Effector memory CD8-positive, alpha-beta T cell (primary cell): ENCODE data around the gene RARS2.
"Not testable (repeated sequence)": the region's sequence is repeated elsewhere in the genome, so short reads cannot be mapped to it uniquely, and the experiment has no call there.

Experiments used
- ATAC-seq: fragments of 150-1000 bp; cut with Tn5 transposase; replicated peaks from 2 replicates; pipeline ENCODE4 v1.10.0; 2021; ENCODE audit warnings: mild to moderate bottlenecking, moderate library complexity
- DNase-seq, 3 experiments: peaks; one replicate each; pipeline ENCODE4 v3.0.0; 2021
- H3K27ac Mint-ChIP-seq, 2 donors: one replicate each; pipeline ENCODE4 v1.8.0; 2022; ENCODE audit warnings: mild to moderate bottlenecking in 2 of 2, mixed read lengths in 2 of 2, moderate library complexity in 2 of 2
- H3K27me3 Mint-ChIP-seq, 2 donors: one replicate each; pipeline ENCODE4 v1.8.0; 2022; ENCODE audit warnings: mixed read lengths in 2 of 2
- H3K36me3 Mint-ChIP-seq: one replicate; pipeline ENCODE4 v1.8.0; 2022; ENCODE audit warnings: mild to moderate bottlenecking, moderate library complexity, mixed read lengths; ENCODE audit not compliant: insufficient read depth
- H3K4me1 Mint-ChIP-seq, 2 donors: one replicate each; pipeline ENCODE4 v1.8.0; 2022; ENCODE audit warnings: low read depth in 2 of 2, mixed read lengths in 2 of 2
- H3K4me3 Mint-ChIP-seq, 2 donors: one replicate each; pipeline ENCODE4 v1.8.0; 2022; ENCODE audit warnings: mild to moderate bottlenecking in 2 of 2, mixed read lengths in 2 of 2, moderate library complexity in 2 of 2
- H3K9me3 Mint-ChIP-seq, 2 donors: one replicate each; pipeline ENCODE4 v1.8.0; 2022; ENCODE audit warnings: mixed read lengths in 2 of 2

Gene RARS2

GRCh38 chr6:87518453-87518852, 71.3 kb downstream of the RARS2 start:
- H3K4me3 Mint-ChIP-seq, result no peak overlapping the region
- no peak for ATAC-seq
- H3K4me1 Mint-ChIP-seq, result no peaks in the 10 kb centered on the region
- H3K27me3 Mint-ChIP-seq, result no peaks in the 10 kb centered on the region
- no peaks in the 10 kb centered on the region for H3K9me3 Mint-ChIP-seq
- peaks cover 49% of the 10 kb centered on the region for H3K36me3 Mint-ChIP-seq
- DNase-seq, result no peak
- H3K27ac Mint-ChIP-seq, result no peak overlapping the region

- H3K27ac Mint-ChIP-seq, result peak overlapping the region in 1 of 2 donors; percentile 68
- H3K9me3 Mint-ChIP-seq, result no peaks in the 10 kb centered on the region
- ATAC-seq (no peak), DNase-seq (no peak)
- H3K27me3 Mint-ChIP-seq, result no peaks in the 10 kb centered on the region
- H3K4me1 Mint-ChIP-seq, result no peaks in the 10 kb centered on the region
- H3K36me3 Mint-ChIP-seq, result peaks cover 70% of the 10 kb centered on the region
- H3K4me3 Mint-ChIP-seq, result no peak overlapping the region
These were observed 75.0 kb downstream of the RARS2 start for GRCh38 chr6:87514831-87515230.

- ATAC-seq, result no peak
- Mint-ChIP-seq H3K27ac (peak overlapping the region in 1 of 2 donors; percentile 52), H3K9me3 (no peaks in the 10 kb centered on the region), H3K4me3 (no peak overlapping the region), H3K27me3 (no peaks in the 10 kb centered on the region), H3K4me1 (no peaks in the 10 kb centered on the region), H3K36me3 (peaks cover 12% of the 10 kb centered on the region)
- no peak for DNase-seq
These were observed 85.3 kb downstream of the RARS2 start for GRCh38 chr6:87504441-87504840.

DNA sequence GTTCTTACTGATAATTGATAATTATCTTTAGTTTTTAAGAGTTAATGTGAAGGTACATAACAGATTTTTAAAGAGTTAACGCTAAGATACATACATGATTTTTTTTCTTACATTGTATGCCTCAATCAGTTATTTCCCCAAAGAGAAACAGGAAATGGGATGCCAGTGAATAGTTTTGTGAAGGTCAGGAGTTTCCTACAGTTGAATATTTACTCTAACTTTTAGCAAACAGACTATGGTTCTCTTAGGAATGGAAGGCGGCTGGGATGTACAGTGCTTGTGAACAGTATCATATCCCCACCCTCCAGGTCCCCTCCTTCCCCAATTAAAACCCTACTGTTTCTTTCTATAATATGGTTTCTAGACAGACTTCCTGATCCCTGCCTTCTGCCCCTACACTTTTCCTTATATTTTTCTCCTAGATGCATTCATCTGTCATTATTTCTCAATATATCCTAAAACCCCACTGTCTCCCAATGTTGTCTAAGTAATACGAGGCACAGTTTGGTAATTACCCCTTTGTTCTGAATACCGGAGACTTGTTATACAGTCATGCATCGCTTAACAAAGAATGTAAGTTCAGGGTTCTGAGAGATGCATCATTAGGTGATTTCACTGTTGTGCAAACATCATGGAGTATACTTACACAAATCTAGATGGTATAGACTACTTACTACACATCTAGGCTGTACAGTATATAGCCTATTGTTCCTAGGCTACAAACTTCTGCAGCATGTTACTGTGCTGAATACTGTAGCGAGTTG, 87.8 kb downstream of the RARS2 start:
- Mint-ChIP-seq H3K9me3 (no peaks in the 10 kb centered on the region), H3K4me3 (no peak overlapping the region), H3K27ac (no peak overlapping the region), H3K36me3 (peaks cover 17% of the 10 kb centered on the region), H3K4me1 (no peaks in the 10 kb centered on the region), H3K27me3 (no peaks in the 10 kb centered on the region)
- DNase-seq (no peak), ATAC-seq (no peak)

- Mint-ChIP-seq H3K4me1 (peaks cover 0 to 1% of the 10 kb centered on the region in 2 donors), H3K27me3 (no peaks in the 10 kb centered on the region), H3K9me3 (no peaks in the 10 kb centered on the region), H3K36me3 (peaks cover 10% of the 10 kb centered on the region), H3K4me3 (no peak overlapping the region), H3K27ac (no peak overlapping the region)
- DNase-seq (no peak), ATAC-seq (no peak)
These were observed 91.7 kb downstream of the RARS2 start for GRCh38 chr6:87498048-87498447.

DNA sequence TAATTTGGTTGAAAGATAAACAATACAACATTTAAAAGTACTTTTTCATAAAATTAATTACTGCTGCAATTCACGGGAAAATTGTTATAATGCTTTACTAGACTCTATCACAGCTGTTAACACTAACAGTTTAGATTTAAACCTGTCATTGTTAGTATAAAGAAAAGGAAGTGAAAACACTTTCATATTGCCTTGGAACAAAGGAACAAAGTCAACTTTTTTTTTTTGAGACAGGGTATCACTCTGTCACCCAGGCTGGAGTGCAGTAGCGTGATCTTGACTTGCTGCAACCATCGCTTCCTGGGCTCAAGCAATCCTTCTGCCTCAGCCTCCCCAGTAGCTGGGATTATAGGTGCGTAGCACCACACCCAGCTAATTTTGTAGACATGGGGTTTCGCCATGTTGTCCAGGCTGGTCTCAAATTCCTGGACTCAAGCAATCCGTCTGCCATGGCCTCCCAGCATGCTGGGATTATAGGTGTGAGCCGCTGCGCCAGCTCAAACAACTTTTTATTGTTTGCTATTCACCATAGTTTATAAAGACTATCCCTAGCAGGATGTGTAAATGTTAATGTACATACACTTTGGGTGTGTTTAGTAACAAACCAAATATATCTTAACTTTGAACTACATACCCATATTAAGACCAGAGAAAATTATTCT, 94.9 kb downstream of the RARS2 start:
- H3K27me3 Mint-ChIP-seq, result no peaks in the 10 kb centered on the region
- no peaks in the 10 kb centered on the region for H3K9me3 Mint-ChIP-seq
- ATAC-seq (no peak), DNase-seq (no peak)
- H3K4me3 Mint-ChIP-seq, result no peak overlapping the region
- peaks cover 0 to 7% of the 10 kb centered on the region in 2 donors for H3K4me1 Mint-ChIP-seq
- H3K27ac Mint-ChIP-seq, result no peak overlapping the region
- H3K36me3 Mint-ChIP-seq, result peaks cover 13% of the 10 kb centered on the region

GRCh38 chr6:87489326-87489725, 100.5 kb downstream of the RARS2 start:
- not testable (repeated sequence) for H3K27me3 Mint-ChIP-seq, H3K36me3 Mint-ChIP-seq, ATAC-seq, DNase-seq, H3K27ac Mint-ChIP-seq, H3K4me3 Mint-ChIP-seq, H3K9me3 Mint-ChIP-seq
- H3K4me1 Mint-ChIP-seq, result peaks cover 5 to 18% of the 10 kb centered on the region in 2 donors

GRCh38 chr6:87487555-87487954, 102.2 kb downstream of the RARS2 start:
- peaks cover 3% of the 10 kb centered on the region for H3K36me3 Mint-ChIP-seq
- H3K4me3 Mint-ChIP-seq, result no peak overlapping the region
- H3K4me1 Mint-ChIP-seq, result peaks cover 6 to 21% of the 10 kb centered on the region in 2 donors
- H3K27ac Mint-ChIP-seq, result peak overlapping the region in 1 of 2 donors; percentile 76
- no peak for ATAC-seq
- DNase-seq, result no peak
- H3K27me3 Mint-ChIP-seq, result no peaks in the 10 kb centered on the region
- H3K9me3 Mint-ChIP-seq, result no peaks in the 10 kb centered on the region

- H3K9me3 Mint-ChIP-seq, result no peaks in the 10 kb centered on the region
- H3K27me3 Mint-ChIP-seq, result no peaks in the 10 kb centered on the region
- H3K27ac Mint-ChIP-seq, result no peak overlapping the region
- no peak for DNase-seq
- H3K36me3 Mint-ChIP-seq, result no peaks in the 10 kb centered on the region
- H3K4me1 Mint-ChIP-seq, result peaks cover 6 to 18% of the 10 kb centered on the region in 2 donors
- ATAC-seq, result no peak
- no peak overlapping the region for H3K4me3 Mint-ChIP-seq
These were observed 105.3 kb downstream of the RARS2 start for GRCh38 chr6:87484491-87484890.

DNA sequence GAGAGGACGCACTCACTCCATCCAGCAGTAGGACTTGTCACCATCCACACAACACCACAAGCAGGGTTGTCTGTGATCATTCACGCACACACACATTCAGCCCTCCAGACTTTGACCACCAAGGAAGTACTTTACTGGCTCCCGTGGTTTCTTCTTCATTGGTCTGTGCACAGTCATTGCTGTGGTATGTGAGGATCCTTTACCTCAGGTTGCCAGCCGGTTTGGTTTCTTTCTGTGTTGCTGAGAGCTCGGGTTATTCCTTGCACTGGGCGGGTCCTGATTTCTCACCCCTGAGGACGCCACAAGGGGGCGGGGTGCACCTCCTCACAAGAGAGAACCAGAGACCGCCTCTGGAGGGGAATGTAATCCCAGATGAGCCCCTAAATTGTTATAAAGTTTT, 105.9 kb downstream of the RARS2 start:
- H3K4me3 Mint-ChIP-seq, result no peak overlapping the region
- no peak overlapping the region for H3K27ac Mint-ChIP-seq
- DNase-seq (no peak), ATAC-seq (no peak)
- peaks cover 5 to 19% of the 10 kb centered on the region in 2 donors for H3K4me1 Mint-ChIP-seq
- no peaks in the 10 kb centered on the region for H3K36me3 Mint-ChIP-seq
- no peaks in the 10 kb centered on the region for H3K27me3 Mint-ChIP-seq
- no peaks in the 10 kb centered on the region for H3K9me3 Mint-ChIP-seq

- DNase-seq (no peak), ATAC-seq (no peak)
- Mint-ChIP-seq H3K9me3 (no peaks in the 10 kb centered on the region), H3K27me3 (no peaks in the 10 kb centered on the region), H3K27ac (no peak overlapping the region), H3K4me3 (no peak overlapping the region), H3K36me3 (no peaks in the 10 kb centered on the region), H3K4me1 (peaks cover 5 to 19% of the 10 kb centered on the region in 2 donors)
These were observed 107.4 kb downstream of the RARS2 start for GRCh38 chr6:87482366-87482765.

GRCh38 chr6:87481931-87482330, 107.9 kb downstream of the RARS2 start:
- ATAC-seq, result no peak
- H3K4me1 Mint-ChIP-seq, result peaks cover 5 to 19% of the 10 kb centered on the region in 2 donors
- H3K36me3 Mint-ChIP-seq, result no peaks in the 10 kb centered on the region
- no peaks in the 10 kb centered on the region for H3K9me3 Mint-ChIP-seq
- H3K4me3 Mint-ChIP-seq, result no peak overlapping the region
- DNase-seq, result no peak
- no peak overlapping the region for H3K27ac Mint-ChIP-seq
- H3K27me3 Mint-ChIP-seq, result no peaks in the 10 kb centered on the region

DNA sequence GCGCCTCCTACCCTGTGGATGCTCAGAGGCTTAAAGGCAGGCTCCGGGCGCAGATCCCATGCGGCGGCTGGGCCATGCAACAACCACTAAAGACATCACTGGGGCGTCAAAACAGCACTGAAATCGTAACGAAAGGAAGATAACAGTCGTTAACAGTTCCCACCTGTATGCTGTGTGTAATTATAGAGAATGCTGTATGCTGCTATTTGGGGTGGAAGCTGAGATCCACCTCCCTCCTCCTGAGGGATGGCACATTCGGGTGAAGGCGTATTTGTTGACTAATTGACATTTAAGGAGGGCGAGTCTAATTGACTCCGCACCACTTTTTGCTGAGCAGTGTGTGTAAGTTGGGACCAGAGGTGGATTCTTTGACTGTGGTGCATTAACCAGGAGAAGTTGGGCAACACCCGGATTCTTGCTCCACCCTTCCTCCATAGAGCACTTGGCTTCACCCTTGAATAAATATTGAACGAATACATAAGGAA, 116.3 kb downstream of the RARS2 start:
- Mint-ChIP-seq H3K9me3 (no peaks in the 10 kb centered on the region), H3K27me3 (peaks cover under 1 to 2% of the 10 kb centered on the region in 2 donors), H3K4me1 (peaks cover 13 to 14% of the 10 kb centered on the region in 2 donors), H3K36me3 (peaks cover 8% of the 10 kb centered on the region), H3K27ac (peak overlapping the region; percentile 94 to 98), H3K4me3 (peak overlapping the region; percentile 91)
- peak; percentile 70 for ATAC-seq
- DNase-seq, result peak in 2 of 3 experiments; percentile 46 to 52
